Pons (tissue), 1 donor: Measurements from ENCODE around the gene VEZT.
"Not testable (repeated sequence)": the region's sequence is repeated elsewhere in the genome, so short reads cannot be mapped to it uniquely, and the experiment has no call there.

Source experiments
- DNase-seq: peaks from one replicate; pipeline ENCODE4 v3.0.0-alpha.2; 2016; ENCODE audit warnings: low spot score

VEZT gene

GRCh38 chr12:95321516-95322246 is 104.1 kb downstream of the VEZT start:
- DNase-seq = no peak

GRCh38 chr12:95322326-95322725 is 104.7 kb downstream of the VEZT start:
- no peak for DNase-seq

- no peak for DNase-seq
Measured at GRCh38 chr12:95323212-95323611, 105.6 kb downstream of the VEZT start.

GRCh38 chr12:95324246-95324645 is 106.6 kb downstream of the VEZT start:
- not testable (repeated sequence) for DNase-seq

DNA sequence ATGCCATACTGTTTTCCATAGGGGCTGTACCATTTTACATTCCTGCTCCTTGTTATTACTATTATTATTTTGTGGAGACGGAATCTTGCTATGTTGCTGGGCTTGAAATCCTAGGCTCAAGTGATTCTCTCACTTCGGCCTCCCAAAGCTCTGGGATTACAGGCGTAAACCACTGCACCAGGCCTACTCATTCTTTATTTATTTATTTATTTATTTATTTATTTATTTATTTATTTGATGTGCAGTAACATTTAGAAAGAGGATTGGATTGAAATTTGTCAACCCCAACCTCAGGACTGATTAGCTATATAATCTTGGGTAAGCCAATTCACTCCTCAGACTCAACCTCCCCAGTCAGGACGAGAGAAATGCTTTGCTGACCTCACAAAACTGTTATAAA is 107.9 kb downstream of the VEZT start:
- no peak for DNase-seq

- DNase-seq = no peak
Measured at GRCh38 chr12:95326445-95326844, 108.8 kb downstream of the VEZT start.

- no peak for DNase-seq
Measured at GRCh38 chr12:95326855-95327254, 109.2 kb downstream of the VEZT start.

- no peak for DNase-seq
Measured at GRCh38 chr12:95328708-95329107, 111.1 kb downstream of the VEZT start.

- DNase-seq = no peak
Measured at GRCh38 chr12:95335948-95336347, 118.3 kb downstream of the VEZT start.

DNA sequence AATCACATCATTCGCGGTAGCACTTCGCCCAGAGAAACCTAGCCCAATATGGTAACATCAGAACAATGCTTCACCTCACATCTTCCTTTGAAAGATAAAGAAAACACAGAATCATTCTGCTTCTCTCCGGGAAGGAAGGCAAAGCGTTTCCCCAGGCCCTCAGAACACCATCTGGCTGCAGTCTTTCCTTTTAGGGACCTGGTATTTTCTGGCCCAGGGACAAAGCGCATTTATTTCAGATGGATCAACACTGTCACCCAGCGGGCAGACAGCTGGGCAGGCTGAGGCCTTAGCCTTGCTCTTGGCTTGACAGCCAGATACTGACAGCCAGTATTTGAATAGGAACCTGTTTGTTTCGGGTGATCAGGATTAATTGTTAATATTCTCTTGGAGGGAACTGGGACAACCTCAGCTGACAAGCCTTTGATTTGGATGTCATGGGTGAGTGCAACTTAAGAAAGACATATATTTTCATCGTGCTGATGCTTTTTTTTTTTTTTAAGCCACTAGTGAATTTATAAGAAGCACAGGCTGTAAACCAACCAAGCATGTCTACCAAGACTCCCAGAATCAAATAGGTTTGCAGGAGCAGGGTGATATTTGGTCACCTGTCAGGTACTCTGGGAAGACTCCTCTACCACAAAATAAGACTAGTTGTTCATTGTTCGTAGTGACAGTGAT is 118.9 kb downstream of the VEZT start:
- DNase-seq = peak; percentile 86

- DNase-seq = no peak
Measured at GRCh38 chr12:95337146-95337545, 119.5 kb downstream of the VEZT start.

- DNase-seq = no peak
Measured at GRCh38 chr12:95339086-95339788, 121.6 kb downstream of the VEZT start.

GRCh38 chr12:95342008-95342407 is 124.4 kb downstream of the VEZT start:
- no peak for DNase-seq

GRCh38 chr12:95343461-95344230 is 126.0 kb downstream of the VEZT start:
- no peak for DNase-seq

DNA sequence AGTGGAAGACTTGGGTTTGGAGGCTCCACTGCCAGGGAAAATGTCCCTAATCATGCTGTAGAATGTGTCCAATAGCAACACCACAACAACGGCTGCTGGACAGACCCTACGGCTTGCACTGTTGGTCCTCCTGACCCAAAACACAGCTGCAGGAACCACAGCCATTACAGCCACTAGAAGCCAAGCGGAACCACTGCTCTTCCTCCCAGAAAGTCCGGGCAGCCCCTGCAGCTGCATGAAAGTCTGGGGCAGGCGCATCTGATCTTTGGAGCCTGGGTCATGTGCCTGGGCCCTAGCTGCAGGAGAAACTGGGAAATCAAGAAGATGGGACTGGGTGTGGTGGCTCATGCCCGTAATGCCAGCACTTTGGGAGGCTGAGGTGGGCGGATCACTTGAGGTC is 131.7 kb downstream of the VEZT start:
- DNase-seq = no peak

- DNase-seq = no peak
Measured at GRCh38 chr12:95351748-95352147, 134.1 kb downstream of the VEZT start.
